Stimulated activated CD8-positive, alpha-beta memory T cell treated with anti-CD3 and anti-CD28 coated beads, Interleukin-12 subunit alpha, Interleukin-12 subunit beta, amount 100 ng/mL, for 24 hours (primary cell): ENCODE measurements around the gene SRPK3.

Experiments used
- DNase-seq: peaks from one replicate; pipeline ENCODE4 v3.0.0-alpha.2; 2020; ENCODE audit errors: extremely low read depth

Gene SRPK3

GRCh38 chrX:153783378-153784013 is 2.7 kb downstream of the SRPK3 start:
- DNase-seq, result no peak

GRCh38 chrX:153784325-153784967 is 3.6 kb downstream of the SRPK3 start:
- DNase-seq, result no peak

- no peak for DNase-seq
Observed at GRCh38 chrX:153786669-153787068, 5.8 kb downstream of the SRPK3 start.

- no peak for DNase-seq
Observed at GRCh38 chrX:153789654-153790053, 8.8 kb downstream of the SRPK3 start.

- no peak for DNase-seq
Observed at GRCh38 chrX:153791104-153791852, 10.4 kb downstream of the SRPK3 start.

GRCh38 chrX:153792368-153792767 is 11.5 kb downstream of the SRPK3 start:
- no peak for DNase-seq

GRCh38 chrX:153793291-153793690 is 12.4 kb downstream of the SRPK3 start:
- no peak for DNase-seq

- peak; percentile 69 for DNase-seq
Observed at GRCh38 chrX:153794018-153794896, 13.4 kb downstream of the SRPK3 start, which contains the start of the genes IDH3G and SSR4. Gene IDH3G, minus strand, starts transcription at chrX:153794375. Its CDS starts 49 bp downstream, at chrX:153794326. Gene SSR4, plus strand, starts transcription at chrX:153794668. Its CDS starts 20 bp downstream, at chrX:153794688.

GRCh38 chrX:153794897-153795816 is 14.3 kb downstream of the SRPK3 start:
- DNase-seq, result no peak

GRCh38 chrX:153797415-153798015 is 16.7 kb downstream of the SRPK3 start:
- DNase-seq, result no peak

GRCh38 chrX:153799326-153799725 is 18.5 kb downstream of the SRPK3 start:
- no peak for DNase-seq

GRCh38 chrX:153800177-153800722 is 19.4 kb downstream of the SRPK3 start:
- DNase-seq, result no peak

- DNase-seq, result no peak
Observed at GRCh38 chrX:153800746-153801145, 19.9 kb downstream of the SRPK3 start.

GRCh38 chrX:153801669-153802068 is 20.8 kb downstream of the SRPK3 start:
- no peak for DNase-seq

- DNase-seq, result no peak
Observed at GRCh38 chrX:153802513-153803045, 21.7 kb downstream of the SRPK3 start.

- DNase-seq, result no peak
Observed at GRCh38 chrX:153803211-153804099, 22.6 kb downstream of the SRPK3 start.

GRCh38 chrX:153804100-153804595 is 23.3 kb downstream of the SRPK3 start:
- no peak for DNase-seq

GRCh38 chrX:153804621-153805020 is 23.8 kb downstream of the SRPK3 start:
- DNase-seq, result no peak
